ENCODE results near the gene MYO1E.

Gene MYO1E

GRCh38 chr15:59332009-59332408 is 40.7 kb downstream of the MYO1E start:
- peak overlapping the region; percentile 29 for H3K4me3 Mint-ChIP-seq
- H3K27me3 Mint-ChIP-seq: no peaks in the 10 kb centered on the region
- H3K27ac Mint-ChIP-seq: peak overlapping the region; percentile 66
- peaks cover 54% of the 10 kb centered on the region for H3K4me1 Mint-ChIP-seq
- no peaks in the 10 kb centered on the region for H3K36me3 Mint-ChIP-seq
- DNase-seq (ENCODE audit: low spot score in 2 of 2): no peak
- H3K9me3 Mint-ChIP-seq: no peaks in the 10 kb centered on the region
- peak; percentile 32 for ATAC-seq (ENCODE audit: low read depth)

DNA sequence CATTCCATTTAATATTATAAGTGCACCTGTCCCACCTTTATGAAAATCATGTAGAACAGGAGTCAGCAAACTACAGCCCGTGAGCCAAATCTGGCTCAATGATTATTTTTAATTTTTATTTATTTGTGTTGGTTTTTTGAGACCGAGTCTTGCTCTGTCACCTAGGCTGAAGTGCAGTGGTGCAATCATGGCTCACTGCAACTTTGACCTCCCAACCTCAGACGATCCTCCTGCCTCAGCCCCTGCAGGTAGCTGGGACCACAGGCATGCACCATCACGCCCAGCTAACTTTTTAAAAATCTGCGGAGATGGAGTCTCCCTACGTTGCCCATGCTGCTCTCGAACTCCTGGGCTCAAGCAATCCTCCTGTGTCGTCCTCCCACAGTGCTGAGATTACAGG is 42.0 kb downstream of the MYO1E start:
- DNase-seq (ENCODE audit: low spot score in 2 of 2): no peak
- ATAC-seq (ENCODE audit: low read depth): no peak
- peak overlapping the region; percentile 43 for H3K4me3 Mint-ChIP-seq
- H3K27ac Mint-ChIP-seq: no peak overlapping the region
- H3K36me3 Mint-ChIP-seq: no peaks in the 10 kb centered on the region
- H3K4me1 Mint-ChIP-seq: peaks cover 57% of the 10 kb centered on the region
- H3K27me3 Mint-ChIP-seq: no peaks in the 10 kb centered on the region
- no peaks in the 10 kb centered on the region for H3K9me3 Mint-ChIP-seq

- no peaks in the 10 kb centered on the region for H3K27me3 Mint-ChIP-seq
- H3K4me3 Mint-ChIP-seq: no peak overlapping the region
- H3K36me3 Mint-ChIP-seq: no peaks in the 10 kb centered on the region
- ATAC-seq (ENCODE audit: low read depth) (no peak), DNase-seq (ENCODE audit: low spot score in 2 of 2) (no peak)
- H3K9me3 Mint-ChIP-seq: no peaks in the 10 kb centered on the region
- peak overlapping the region; percentile 47 for H3K27ac Mint-ChIP-seq
- peaks cover 53% of the 10 kb centered on the region for H3K4me1 Mint-ChIP-seq
Measured at GRCh38 chr15:59329570-59330350, 42.9 kb downstream of the MYO1E start.

DNA sequence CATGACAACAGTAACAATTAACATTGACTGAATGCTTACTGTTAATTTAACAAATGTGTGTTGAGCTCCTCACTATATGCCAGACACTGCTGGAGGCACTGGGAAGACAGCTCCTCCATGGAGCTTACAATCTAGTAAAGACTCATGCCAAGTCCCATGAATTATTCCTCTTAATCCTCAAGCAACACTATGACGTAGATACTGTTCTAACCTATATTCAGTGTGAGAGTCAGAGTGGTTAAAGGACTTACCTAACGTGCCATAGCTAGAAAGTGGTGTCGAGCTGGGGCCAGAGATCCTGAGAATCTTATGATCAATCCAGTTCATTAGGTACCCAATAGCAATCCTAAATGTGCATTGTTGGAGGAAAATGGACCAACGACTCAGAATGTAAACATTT is 43.6 kb downstream of the MYO1E start:
- Mint-ChIP-seq H3K4me1 (peaks cover 53% of the 10 kb centered on the region), H3K27me3 (no peaks in the 10 kb centered on the region), H3K9me3 (no peaks in the 10 kb centered on the region), H3K36me3 (no peaks in the 10 kb centered on the region), H3K27ac (peak overlapping the region; percentile 55), H3K4me3 (no peak overlapping the region)
- no peak for DNase-seq (ENCODE audit: low spot score in 2 of 2)
- ATAC-seq (ENCODE audit: low read depth): no peak

- DNase-seq (ENCODE audit: low spot score in 2 of 2) (peak; percentile 37 to 52), ATAC-seq (ENCODE audit: low read depth) (peak; percentile 98)
- Mint-ChIP-seq H3K27ac (peak overlapping the region; percentile 14), H3K9me3 (no peaks in the 10 kb centered on the region), H3K36me3 (no peaks in the 10 kb centered on the region), H3K27me3 (no peaks in the 10 kb centered on the region), H3K4me3 (peak overlapping the region; percentile 44), H3K4me1 (peaks cover 52% of the 10 kb centered on the region)
Measured at GRCh38 chr15:59327942-59328341, 44.7 kb downstream of the MYO1E start.

- ATAC-seq (ENCODE audit: low read depth): no peak
- Mint-ChIP-seq H3K9me3 (no peaks in the 10 kb centered on the region), H3K36me3 (no peaks in the 10 kb centered on the region), H3K4me1 (peaks cover 50% of the 10 kb centered on the region), H3K27ac (no peak overlapping the region), H3K27me3 (no peaks in the 10 kb centered on the region), H3K4me3 (no peak overlapping the region)
- no peak for DNase-seq (ENCODE audit: low spot score in 2 of 2)
Measured at GRCh38 chr15:59326856-59327255, 45.8 kb downstream of the MYO1E start.

DNA sequence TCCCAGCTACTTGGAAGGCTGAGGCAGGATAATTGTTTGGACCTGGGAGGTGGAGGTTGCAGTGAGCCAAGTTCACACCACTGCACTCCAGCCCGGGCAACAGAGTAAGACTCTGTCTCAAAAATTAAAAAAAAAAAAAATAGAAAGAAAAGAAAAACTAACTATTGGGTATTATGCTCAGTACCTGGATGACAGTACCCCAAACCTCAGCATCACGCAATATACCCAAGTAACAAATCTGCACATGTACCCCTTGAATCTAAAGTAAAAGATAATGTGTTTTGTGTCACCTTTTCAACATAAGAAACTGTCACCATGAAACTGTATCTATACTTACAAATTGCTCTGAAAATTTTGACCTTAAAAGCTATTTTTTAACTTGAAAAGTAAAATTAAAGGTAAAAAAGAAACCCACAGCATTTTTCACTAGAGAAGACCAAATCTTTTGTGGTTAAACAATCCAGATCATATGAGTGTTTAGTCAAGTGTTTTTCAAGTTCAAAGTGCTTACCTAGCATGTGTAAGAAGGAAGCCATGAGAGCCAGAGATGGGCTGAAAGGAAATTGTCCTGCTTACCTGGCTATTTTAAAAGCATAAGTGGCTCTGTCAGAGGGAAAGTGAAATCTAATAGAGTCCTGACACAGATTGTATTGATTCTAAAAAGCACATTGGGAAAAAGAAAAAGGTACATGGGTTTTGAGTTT is 50.5 kb downstream of the MYO1E start:
- ATAC-seq (ENCODE audit: low read depth) (no peak), DNase-seq (ENCODE audit: low spot score in 2 of 2) (no peak)
- Mint-ChIP-seq H3K27ac (peak overlapping the region; percentile 46), H3K4me1 (peaks cover 24% of the 10 kb centered on the region), H3K36me3 (peaks cover 7% of the 10 kb centered on the region), H3K9me3 (peaks cover 3% of the 10 kb centered on the region), H3K4me3 (no peak overlapping the region), H3K27me3 (no peaks in the 10 kb centered on the region)

DNA sequence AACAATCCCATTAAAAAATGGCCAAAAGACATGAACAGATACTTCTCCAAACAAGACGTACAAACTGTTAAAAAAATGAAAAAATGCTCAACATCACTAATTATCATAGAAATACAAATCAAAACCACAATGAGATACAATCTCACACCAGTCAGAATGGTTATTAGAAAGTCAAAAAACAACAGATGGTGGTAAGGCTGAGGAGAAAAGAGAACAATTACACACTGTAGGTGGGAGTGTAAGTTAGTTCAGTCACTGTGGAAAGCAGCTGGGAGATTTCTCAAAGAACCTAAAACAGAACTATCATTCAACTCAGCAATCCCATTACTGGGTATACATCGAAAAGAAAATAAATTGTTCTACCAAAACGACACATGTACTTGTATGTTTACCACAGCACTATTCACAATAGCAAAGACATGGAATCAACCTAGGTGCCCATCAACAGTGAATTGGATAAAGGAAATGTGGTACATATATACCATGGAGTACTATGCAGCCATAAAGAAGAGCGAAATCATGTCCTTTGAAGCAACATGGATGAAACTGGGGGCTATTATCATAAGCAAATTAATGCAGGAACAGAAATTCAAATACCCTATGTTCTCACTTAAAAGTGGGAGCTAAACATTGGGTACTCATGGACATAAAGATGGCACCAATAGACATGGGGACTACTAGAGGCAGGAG is 51.5 kb downstream of the MYO1E start:
- Mint-ChIP-seq H3K36me3 (peaks cover 7% of the 10 kb centered on the region), H3K9me3 (peaks cover 3% of the 10 kb centered on the region), H3K4me3 (no peak overlapping the region), H3K27ac (peak overlapping the region; percentile 8), H3K27me3 (no peaks in the 10 kb centered on the region), H3K4me1 (peaks cover 20% of the 10 kb centered on the region)
- ATAC-seq (ENCODE audit: low read depth) (no peak), DNase-seq (ENCODE audit: low spot score in 2 of 2) (no peak)

- Mint-ChIP-seq H3K36me3 (peaks cover 7% of the 10 kb centered on the region), H3K4me3 (no peak overlapping the region), H3K27me3 (no peaks in the 10 kb centered on the region), H3K4me1 (peaks cover 21% of the 10 kb centered on the region), H3K9me3 (peaks cover 3% of the 10 kb centered on the region), H3K27ac (no peak overlapping the region)
- ATAC-seq (ENCODE audit: low read depth): no peak
- no peak for DNase-seq (ENCODE audit: low spot score in 2 of 2)
Measured at GRCh38 chr15:59317211-59317610, 55.5 kb downstream of the MYO1E start.

DNA sequence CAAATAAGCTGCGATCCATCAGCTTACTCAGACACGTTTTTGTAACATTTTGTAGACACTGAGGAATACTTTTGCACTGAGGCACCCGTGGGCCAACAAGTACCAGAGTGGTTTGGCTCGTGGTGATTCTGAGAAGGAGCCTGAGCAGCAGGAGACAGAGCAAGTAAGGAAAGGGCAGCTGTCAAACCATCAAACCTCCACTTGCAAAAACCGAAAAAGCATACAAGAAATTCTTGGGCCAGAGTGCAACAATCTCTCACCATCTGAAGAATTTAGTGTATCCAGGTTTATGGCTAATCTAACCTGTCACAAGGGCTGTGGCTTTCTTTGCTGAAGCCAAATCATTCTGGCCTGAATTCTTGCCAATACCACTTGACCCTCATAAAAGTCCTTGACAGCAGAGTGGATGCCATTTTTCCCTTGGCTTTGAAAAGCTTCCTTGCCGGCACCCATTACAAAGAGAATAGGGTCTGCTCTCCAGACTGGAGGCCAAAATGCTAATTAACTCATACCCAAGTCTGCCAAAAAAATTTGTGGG is 56.7 kb downstream of the MYO1E start:
- H3K27me3 Mint-ChIP-seq: no peaks in the 10 kb centered on the region
- DNase-seq (ENCODE audit: low spot score in 2 of 2): no peak
- peaks cover 32% of the 10 kb centered on the region for H3K4me1 Mint-ChIP-seq
- no peak for ATAC-seq (ENCODE audit: low read depth)
- peaks cover 2% of the 10 kb centered on the region for H3K36me3 Mint-ChIP-seq
- H3K9me3 Mint-ChIP-seq: no peaks in the 10 kb centered on the region
- H3K4me3 Mint-ChIP-seq: no peak overlapping the region
- H3K27ac Mint-ChIP-seq: no peak overlapping the region

DNA sequence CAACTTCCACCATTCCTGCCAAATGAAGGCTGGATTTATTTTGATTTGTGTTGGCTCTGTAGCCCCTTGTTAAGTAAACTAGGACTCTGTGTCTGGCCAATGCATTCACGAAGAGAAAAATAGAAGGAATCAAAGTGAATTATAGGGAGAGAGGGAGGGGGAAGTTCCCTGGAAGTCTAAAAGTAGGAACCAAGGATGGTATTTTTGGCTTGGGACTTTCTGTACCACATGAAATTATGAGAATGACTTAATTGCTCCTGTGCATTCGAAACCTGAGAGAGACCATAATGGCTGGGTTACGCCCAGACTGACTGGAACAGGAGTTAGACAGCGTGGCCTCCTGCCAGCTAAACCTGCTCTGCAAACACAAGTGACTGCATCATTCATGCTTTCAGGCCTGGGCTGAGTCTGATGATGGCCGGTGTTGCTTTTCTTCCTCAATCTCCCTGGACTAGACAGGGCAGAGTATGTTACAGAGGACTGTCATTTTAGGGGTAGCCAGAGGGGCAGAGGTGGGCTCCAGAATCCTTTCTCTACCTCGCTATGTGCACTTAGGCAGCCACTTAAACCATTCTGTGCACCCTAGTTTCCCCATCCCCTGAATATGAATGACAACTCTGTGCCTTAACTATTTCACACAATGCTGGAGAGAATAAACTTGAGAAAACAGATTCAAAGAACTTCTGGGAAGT is 58.9 kb downstream of the MYO1E start:
- no peak overlapping the region for H3K4me3 Mint-ChIP-seq
- ATAC-seq (ENCODE audit: low read depth): no peak
- H3K36me3 Mint-ChIP-seq: no peaks in the 10 kb centered on the region
- no peaks in the 10 kb centered on the region for H3K9me3 Mint-ChIP-seq
- no peak for DNase-seq (ENCODE audit: low spot score in 2 of 2)
- no peaks in the 10 kb centered on the region for H3K27me3 Mint-ChIP-seq
- no peak overlapping the region for H3K27ac Mint-ChIP-seq
- peaks cover 51% of the 10 kb centered on the region for H3K4me1 Mint-ChIP-seq

- H3K4me1 Mint-ChIP-seq: peaks cover 47% of the 10 kb centered on the region
- ATAC-seq (ENCODE audit: low read depth): peak; percentile 55
- H3K27me3 Mint-ChIP-seq: no peaks in the 10 kb centered on the region
- no peaks in the 10 kb centered on the region for H3K9me3 Mint-ChIP-seq
- peak overlapping the region; percentile 6 for H3K27ac Mint-ChIP-seq
- H3K4me3 Mint-ChIP-seq: peak overlapping the region; percentile 1
- no peak for DNase-seq (ENCODE audit: low spot score in 2 of 2)
- H3K36me3 Mint-ChIP-seq: no peaks in the 10 kb centered on the region
Measured at GRCh38 chr15:59312205-59312604, 60.5 kb downstream of the MYO1E start.

GRCh38 chr15:59311195-59311594 is 61.5 kb downstream of the MYO1E start:
- ATAC-seq (ENCODE audit: low read depth): no peak
- peaks cover 52% of the 10 kb centered on the region for H3K4me1 Mint-ChIP-seq
- H3K27ac Mint-ChIP-seq: peak overlapping the region; percentile 71

More at GRCh38 chr15:59311195-59311594, 61.5 kb downstream of the MYO1E start:
- H3K27me3 Mint-ChIP-seq: no peaks in the 10 kb centered on the region
- H3K4me3 Mint-ChIP-seq: peak overlapping the region; percentile 11
- DNase-seq (ENCODE audit: low spot score in 2 of 2): no peak
- H3K9me3 Mint-ChIP-seq: no peaks in the 10 kb centered on the region
- H3K36me3 Mint-ChIP-seq: no peaks in the 10 kb centered on the region
